ENCODE measurements around the gene NEDD4L. TPM values are rescaled to one million over a fixed set of nuclear protein-coding genes. Genes with fewer than 3 reads are reported as not detected.

The NEDD4L gene
- total RNA-seq, 2 experiments from 2014 or later: 3.2 to 3.3 TPM

DNA sequence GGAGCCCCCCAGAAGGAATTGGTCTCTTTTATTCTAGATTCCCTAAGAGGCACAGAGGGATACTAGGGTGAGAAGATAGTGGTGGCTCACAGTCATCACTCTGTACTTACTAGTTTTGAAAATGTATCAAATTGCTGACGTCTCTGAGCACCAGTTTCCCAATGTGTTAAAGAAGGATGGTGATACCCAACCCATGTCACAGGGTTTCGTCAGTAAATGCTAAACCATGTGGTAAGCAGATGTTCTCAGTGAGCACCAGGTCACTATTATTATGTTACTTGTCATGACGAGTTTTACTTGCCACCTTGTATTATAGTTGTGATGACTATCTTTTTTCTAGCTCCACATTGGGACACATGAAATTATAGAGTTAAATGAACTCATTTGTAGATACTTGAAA lies 54.7 kb downstream of the NEDD4L start:
- intact Hi-C loops (cut with micrococcal nuclease; ENCODE audit: unreplicated experiment): no loop called here
- ChIA-PET CTCF (ENCODE audit: unreplicated experiment) (no interaction called here), POLR2A (no interaction called here)
- TF ChIP-seq, protein P1, sequence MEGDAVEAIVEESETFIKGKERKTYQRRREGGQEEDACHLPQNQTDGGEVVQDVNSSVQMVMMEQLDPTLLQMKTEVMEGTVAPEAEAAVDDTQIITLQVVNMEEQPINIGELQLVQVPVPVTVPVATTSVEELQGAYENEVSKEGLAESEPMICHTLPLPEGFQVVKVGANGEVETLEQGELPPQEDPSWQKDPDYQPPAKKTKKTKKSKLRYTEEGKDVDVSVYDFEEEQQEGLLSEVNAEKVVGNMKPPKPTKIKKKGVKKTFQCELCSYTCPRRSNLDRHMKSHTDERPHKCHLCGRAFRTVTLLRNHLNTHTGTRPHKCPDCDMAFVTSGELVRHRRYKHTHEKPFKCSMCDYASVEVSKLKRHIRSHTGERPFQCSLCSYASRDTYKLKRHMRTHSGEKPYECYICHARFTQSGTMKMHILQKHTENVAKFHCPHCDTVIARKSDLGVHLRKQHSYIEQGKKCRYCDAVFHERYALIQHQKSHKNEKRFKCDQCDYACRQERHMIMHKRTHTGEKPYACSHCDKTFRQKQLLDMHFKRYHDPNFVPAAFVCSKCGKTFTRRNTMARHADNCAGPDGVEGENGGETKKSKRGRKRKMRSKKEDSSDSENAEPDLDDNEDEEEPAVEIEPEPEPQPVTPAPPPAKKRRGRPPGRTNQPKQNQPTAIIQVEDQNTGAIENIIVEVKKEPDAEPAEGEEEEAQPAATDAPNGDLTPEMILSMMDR (conservative IDR thresholded peaks at IDR 0.05; ENCODE audit: low read length): no peak
- Histone ChIP-seq H3K27ac (ENCODE audit: low read depth, low read length, poor library complexity, severe bottlenecking) (no peak overlapping the region), H3K4me1 (ENCODE audit: insufficient read depth, low read length, poor library complexity, severe bottlenecking) (no peaks in the 10 kb centered on the region), H2AFZ (ENCODE audit: low read length) (no peak overlapping the region), H4K20me1 (ENCODE audit: insufficient read depth, low read length) (no peaks in the 10 kb centered on the region), H3K4me2 (ENCODE audit: low read length) (no peak overlapping the region), H3K4me3 (ENCODE audit: low read depth, low read length, poor library complexity, severe bottlenecking) (no peak overlapping the region), H3K36me3 (ENCODE audit: insufficient read depth, low read length) (no peaks in the 10 kb centered on the region), H3K9me2 (ENCODE audit: insufficient read depth, low read length) (no peaks in the 10 kb centered on the region), H3K79me2 (ENCODE audit: insufficient read depth, low read depth, low read length) (no peaks in the 10 kb centered on the region), H3K9me3 (ENCODE audit: low read length) (no peaks in the 10 kb centered on the region)
- BruUV-seq (replicated peaks): no TSS peak
- DNase-seq (ENCODE audit: low spot score): no peak

DNA sequence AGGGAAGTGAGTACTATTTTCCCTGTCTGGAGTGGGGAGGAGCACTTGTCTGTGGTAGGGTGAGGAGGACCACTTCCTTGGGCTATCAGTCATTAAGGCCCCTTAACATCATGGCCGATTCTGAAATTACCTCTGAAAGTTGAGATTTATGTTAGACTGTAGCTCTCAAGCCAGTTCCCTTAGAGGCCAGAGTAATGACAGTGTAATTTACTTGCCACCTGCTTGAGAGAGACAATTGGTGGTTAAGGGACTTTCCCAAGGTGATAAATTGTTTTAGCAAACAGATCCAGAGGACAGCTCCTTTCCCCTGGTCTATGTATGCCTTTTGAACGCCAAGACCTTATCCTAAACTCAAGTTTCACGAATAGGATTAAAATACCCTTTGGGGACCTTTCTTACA lies 56.1 kb downstream of the NEDD4L start:
- H3K36me3 ChIP-seq (ENCODE audit: insufficient read depth, low read length): no peaks in the 10 kb centered on the region
- no peak overlapping the region for H2AFZ ChIP-seq (ENCODE audit: low read length)
- intact Hi-C loops (cut with micrococcal nuclease; ENCODE audit: unreplicated experiment): no loop called here
- H3K9me2 ChIP-seq (ENCODE audit: insufficient read depth, low read length): no peaks in the 10 kb centered on the region
- CTCF ChIA-PET (ENCODE audit: unreplicated experiment): no interaction called here
- no peaks in the 10 kb centered on the region for H3K79me2 ChIP-seq (ENCODE audit: insufficient read depth, low read depth, low read length)
- no peak overlapping the region for H3K4me3 ChIP-seq (ENCODE audit: low read depth, low read length, poor library complexity, severe bottlenecking)
- no peaks in the 10 kb centered on the region for H4K20me1 ChIP-seq (ENCODE audit: insufficient read depth, low read length)
- POLR2A ChIA-PET: interaction anchor here (0.7 kb wide), 2 partner anchors 54 to 884 kb away, joined by 3 read pairs; no protein-coding TSS in a partner anchor
- H3K4me1 ChIP-seq (ENCODE audit: insufficient read depth, low read length, poor library complexity, severe bottlenecking): no peaks in the 10 kb centered on the region
- no peak overlapping the region for H3K27ac ChIP-seq (ENCODE audit: low read depth, low read length, poor library complexity, severe bottlenecking)
- no TSS peak for BruUV-seq (replicated peaks)
- no peak for TF ChIP-seq EZH2phosphoT487 (IDR thresholded peaks at IDR 0.05; ENCODE audit: borderline replicate concordance, low read depth, low read length)
- TF ChIP-seq, protein P1 (conservative IDR thresholded peaks at IDR 0.05; ENCODE audit: low read length): no peak
- no peak overlapping the region for H3K4me2 ChIP-seq (ENCODE audit: low read length)
- DNase-seq (ENCODE audit: low spot score): no peak
- no peaks in the 10 kb centered on the region for H3K9me3 ChIP-seq (ENCODE audit: low read length)

DNA sequence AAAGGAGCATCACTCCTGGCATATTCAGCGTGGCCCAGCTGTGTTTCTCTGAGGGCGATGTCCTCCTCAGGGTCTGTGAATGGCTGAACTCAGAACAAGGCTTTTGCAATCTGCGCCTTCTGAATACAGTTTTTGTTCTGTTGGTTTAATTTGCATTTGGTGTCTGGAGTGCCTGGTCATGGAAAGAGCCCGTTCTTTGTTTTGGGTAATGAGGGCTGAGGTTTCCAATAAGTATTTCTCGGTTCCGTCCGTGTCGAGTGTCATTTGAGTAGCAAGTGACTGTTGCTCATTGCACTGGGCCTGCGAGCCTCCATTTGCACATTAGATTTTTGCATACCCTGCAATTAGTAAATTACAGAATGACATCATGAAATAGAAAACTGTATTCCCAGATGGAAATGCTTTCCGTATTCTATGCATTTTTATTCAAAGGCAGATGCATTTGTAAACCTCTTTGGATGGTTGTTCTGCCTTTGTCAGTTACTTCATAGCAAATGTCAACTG lies 57.3 kb downstream of the NEDD4L start:
- no peak overlapping the region for H2AFZ ChIP-seq (ENCODE audit: low read length)
- no peaks in the 10 kb centered on the region for H3K9me2 ChIP-seq (ENCODE audit: insufficient read depth, low read length)
- POLR2A ChIA-PET: no interaction called here
- DNase-seq (ENCODE audit: low spot score): no peak
- CTCF ChIA-PET (ENCODE audit: unreplicated experiment): no interaction called here
- H3K36me3 ChIP-seq (ENCODE audit: insufficient read depth, low read length): no peaks in the 10 kb centered on the region
- TF ChIP-seq, protein P1 (conservative IDR thresholded peaks at IDR 0.05; ENCODE audit: low read length): no peak
- TF ChIP-seq EZH2phosphoT487 (IDR thresholded peaks at IDR 0.05; ENCODE audit: borderline replicate concordance, low read depth, low read length): no peak
- H3K4me1 ChIP-seq (ENCODE audit: insufficient read depth, low read length, poor library complexity, severe bottlenecking): no peaks in the 10 kb centered on the region
- H4K20me1 ChIP-seq (ENCODE audit: insufficient read depth, low read length): no peaks in the 10 kb centered on the region
- H3K9me3 ChIP-seq (ENCODE audit: low read length): no peaks in the 10 kb centered on the region
- no peak overlapping the region for H3K27ac ChIP-seq (ENCODE audit: low read depth, low read length, poor library complexity, severe bottlenecking)
- no peak overlapping the region for H3K4me2 ChIP-seq (ENCODE audit: low read length)
- no peak overlapping the region for H3K4me3 ChIP-seq (ENCODE audit: low read depth, low read length, poor library complexity, severe bottlenecking)
- BruUV-seq (replicated peaks): no TSS peak
- no peaks in the 10 kb centered on the region for H3K79me2 ChIP-seq (ENCODE audit: insufficient read depth, low read depth, low read length)
- intact Hi-C loops (cut with micrococcal nuclease; ENCODE audit: unreplicated experiment): no loop called here

All from OCI-LY7 (cell line).